IMR-90 (cell line): ENCODE results near the gene HPN. TPM values are rescaled to one million over a fixed set of nuclear protein-coding genes. Genes with fewer than 3 reads are reported as not detected.

Experiments
- ATAC-seq: fragments of 200-7000 bp; cut with Tn5 transposase; 2 replicates; pipeline ENCODE4 v1.9.1; 2020; ENCODE audit warnings: low read depth, mild to moderate bottlenecking, moderate library complexity
- BruUV-seq: library from RNA; stranded (reverse); fragments of 400-500 nt; replicated peaks from 2 replicates; lab custom pipeline; 2021; lab: Mats Ljungman, UMichigan
- CTCF ChIA-PET: fragments of 300-600 bp; formaldehyde crosslinking; extraction: SDS; loops from one replicate; lab custom pipeline; 2021; ENCODE audit warnings: antibody characterized with exemption; lab: Yijun Ruan, JAX
- POLR2A ChIA-PET: fragments of 300-600 bp; sonication (Branson Sonifier 250); formaldehyde crosslinking; loops from one replicate; lab custom pipeline; 2022; ENCODE audit warnings: antibody characterized with exemption; ENCODE audit not compliant: unreplicated experiment; lab: Charles Lee
- DNase-seq: peaks from one replicate; pipeline ENCODE4 v3.0.0; 2013
- H2AFZ ChIP-seq: replicated peaks from 2 replicates; pipeline ENCODE3; 2013; ENCODE audit warnings: low read length, mild to moderate bottlenecking; ENCODE audit not compliant: poor library complexity
- H2AK5ac ChIP-seq: 2 replicates; pipeline ENCODE4 v1.6.1; 2013; ENCODE audit warnings: low read depth, low read length, inconsistent platforms
- H2AK9ac ChIP-seq: replicated peaks from 2 replicates; pipeline ENCODE3; 2013; ENCODE audit warnings: mild to moderate bottlenecking, low read depth, low read length, moderate library complexity; ENCODE audit not compliant: poor library complexity
- H2BK120ac ChIP-seq: 2 replicates; pipeline ENCODE4 v1.6.1; 2013; ENCODE audit warnings: low read depth, low read length, inconsistent platforms
- H2BK15ac ChIP-seq: 3 replicates; pipeline ENCODE4 v1.6.1; 2013; ENCODE audit warnings: low read depth, low read length, inconsistent platforms
- H2BK20ac ChIP-seq: 2 replicates; pipeline ENCODE4 v1.6.1; 2013; ENCODE audit warnings: low read depth, mild to moderate bottlenecking, inconsistent platforms, low read length, moderate library complexity
- H2BK5ac ChIP-seq: 2 replicates; pipeline ENCODE4 v1.6.1; 2013; ENCODE audit warnings: mild to moderate bottlenecking, low read depth, low read length, inconsistent platforms; ENCODE audit not compliant: poor library complexity, severe bottlenecking
- H3K14ac ChIP-seq: replicated peaks from 2 replicates; pipeline ENCODE4 v1.6.1; 2013; ENCODE audit warnings: low read depth, low read length, inconsistent platforms
- H3K18ac ChIP-seq: 2 replicates; pipeline ENCODE4 v1.6.1; 2013; ENCODE audit warnings: low read depth, low read length, control low read depth
- H3K23ac ChIP-seq: 2 replicates; pipeline ENCODE4 v1.6.1; 2013; ENCODE audit warnings: low read depth, low read length, inconsistent platforms
- H3K27ac ChIP-seq: 2 replicates; pipeline ENCODE4 v1.5.1; 2013; ENCODE audit warnings: mild to moderate bottlenecking, control low read depth, low read length; ENCODE audit not compliant: insufficient read depth
- H3K27me3 ChIP-seq: 2 replicates; pipeline ENCODE4 v1.6.1; 2013; ENCODE audit warnings: low read length; ENCODE audit not compliant: control insufficient read depth, insufficient read depth
- H3K36me3 ChIP-seq: 2 replicates; pipeline ENCODE4 v1.6.1; 2013; ENCODE audit warnings: low read length, mixed read lengths; ENCODE audit not compliant: control insufficient read depth, insufficient read depth
- H3K4ac ChIP-seq: 2 replicates; pipeline ENCODE4 v1.6.1; 2013; ENCODE audit warnings: low read depth, low read length, inconsistent platforms
- H3K4me1 ChIP-seq: 2 replicates; pipeline ENCODE4 v1.6.1; 2013; ENCODE audit warnings: low read length, mixed read lengths; ENCODE audit not compliant: control insufficient read depth, insufficient read depth
- H3K4me2 ChIP-seq: 2 replicates; pipeline ENCODE4 v1.6.1; 2013; ENCODE audit warnings: low read depth, mild to moderate bottlenecking, control low read depth, low read length, moderate library complexity
- H3K4me3 ChIP-seq: 2 replicates; pipeline ENCODE4 v1.5.1; 2013; ENCODE audit warnings: low read depth, mild to moderate bottlenecking, control low read depth, low read length, moderate library complexity; ENCODE audit not compliant: insufficient read depth
- H3K56ac ChIP-seq: 2 replicates; pipeline ENCODE4 v1.6.1; 2013; ENCODE audit warnings: low read length, inconsistent platforms; ENCODE audit not compliant: insufficient read depth; ENCODE audit errors: extremely low read depth
- H3K79me1 ChIP-seq, 2 experiments: 2 replicates each; pipeline ENCODE4 v1.6.1; 2013; ENCODE audit warnings: low read length in 2 of 2, inconsistent platforms in 1 of 2, low read depth in 1 of 2
- H3K9ac ChIP-seq: 2 replicates; pipeline ENCODE4 v1.6.1; 2013; ENCODE audit warnings: low read depth, low read length, control low read depth
- H3K9me1 ChIP-seq: 2 replicates; pipeline ENCODE4 v1.6.1; 2013; ENCODE audit warnings: low read length, inconsistent platforms; ENCODE audit not compliant: insufficient read depth
- H3K9me3 ChIP-seq: 2 replicates; pipeline ENCODE4 v1.6.1; 2013; ENCODE audit warnings: low read length; ENCODE audit not compliant: control insufficient read depth, insufficient read depth
- H4K20me1 ChIP-seq: 2 replicates; pipeline ENCODE4 v1.6.1; 2013; ENCODE audit warnings: low read length, inconsistent platforms; ENCODE audit not compliant: insufficient read depth
- H4K5ac ChIP-seq: 2 replicates; pipeline ENCODE4 v1.6.1; 2013; ENCODE audit warnings: mild to moderate bottlenecking, low read depth, low read length, control low read depth
- H4K8ac ChIP-seq, 2 experiments: 2 replicates each; pipeline ENCODE4 v1.6.1; 2013; ENCODE audit warnings: low read depth in 2 of 2, low read length in 2 of 2, control low read depth in 1 of 2, inconsistent platforms in 1 of 2
- H4K91ac ChIP-seq: 2 replicates; pipeline ENCODE4 v1.6.1; 2013; ENCODE audit warnings: low read depth, low read length, inconsistent platforms; ENCODE audit not compliant: insufficient read depth
- CHD1 ChIP-seq: IDR thresholded peaks from 2 replicates; pipeline ENCODE4 v1.6.1; 2012; ENCODE audit warnings: low read depth, low read length, improper control_type of control experiment
- ELK1 ChIP-seq: fragments of 150-350 bp; IDR thresholded peaks from 2 replicates; pipeline ENCODE4 v1.6.1; 2016; ENCODE audit warnings: low read depth, mild to moderate bottlenecking, low read length, moderate library complexity, borderline replicate concordance
- FOS ChIP-seq: fragments of 150-350 bp; IDR thresholded peaks from 2 replicates; pipeline ENCODE4 v1.6.1; 2016; ENCODE audit warnings: low read depth, low read length
- RFX5 ChIP-seq: IDR thresholded peaks from 2 replicates; pipeline ENCODE4 v1.8.0; 2012; ENCODE audit warnings: low read depth, mild to moderate bottlenecking, low read length, moderate library complexity
- WGBS, 2 experiments: methylation state at CpG; one replicate each; pipeline versions ENCODE4 v1.1.5 to v1.1.7; 2013; ENCODE audit warnings: missing lambda C conversion rate in 2 of 2; ENCODE audit not compliant: insufficient read length in 1 of 2; ENCODE audit errors: extremely low coverage in 2 of 2; 5-methylcytosine and 5-hydroxymethylcytosine counted together
- dilution Hi-C: fragments of 300-500 bp; cut with HindIII; formaldehyde crosslinking; loops from one replicate; pipeline ENCODE4 v1.14.3; 2018; ENCODE audit warnings: low sequenced_read_pairs; ENCODE audit not compliant: unreplicated experiment
- in situ Hi-C: fragments of 300-500 bp; cut with MboI; formaldehyde crosslinking; loops from 3 replicates; pipeline ENCODE4 v1.14.3; 2019; ENCODE audit warnings: low sequenced_read_pairs, inconsistent platforms, mixed read lengths
- intact Hi-C: fragments of 100-400 bp; cut with micrococcal nuclease; formaldehyde crosslinking; loops from 2 replicates; pipeline ENCODE4 v1.10.0; 2022
- polyA plus RNA-seq, 3 experiments: library from polyadenylated mRNA; depleted of rRNA; stranded (reverse); fragments of >200 nt; gene quantifications; 2 replicates each; pipeline ENCODE4 v1.2.3, GENCODE V29; 2012; ENCODE audit warnings: low replicate concordance in 1 of 3
- total RNA-seq: library from RNA; depleted of rRNA; stranded (reverse); fragments of >200 nt; gene quantifications from 2 replicates; pipeline ENCODE4 v1.2.3, GENCODE V29; 2012

HPN gene
- total and polyA plus RNA-seq, 2 of the 4 experiments (the other 2 are of a cell fraction), result not detected

- Histone ChIP-seq H3K14ac (no peak overlapping the region), H4K91ac (no peak overlapping the region), H3K27me3 (peaks cover 1% of the 10 kb centered on the region; the same call in 1 of the 2 replicates), H2BK5ac (no peak overlapping the region), H3K18ac (no peak overlapping the region), H3K4me2 (no peak overlapping the region), H4K8ac (no peak overlapping the region), H3K4me1 (peaks cover 5% of the 10 kb centered on the region; the same call in 1 of the 2 replicates), H3K79me1 (no peaks in the 10 kb centered on the region), H2BK15ac (no peak overlapping the region), H2AK9ac (no peak overlapping the region), H3K9me1 (no peaks in the 10 kb centered on the region), H2AK5ac (no peak overlapping the region), H2AFZ (no peak overlapping the region), H3K9me3 (no peaks in the 10 kb centered on the region), H3K56ac (no peak overlapping the region), H3K4ac (no peak overlapping the region), H2BK120ac (no peak overlapping the region), H4K5ac (no peak overlapping the region), H3K9ac (no peak overlapping the region), H3K23ac (no peak overlapping the region), H3K36me3 (no peaks in the 10 kb centered on the region), H3K4me3 (no peak overlapping the region), H3K27ac (no peak overlapping the region), H4K20me1 (no peaks in the 10 kb centered on the region), H2BK20ac (no peak overlapping the region)
- intact Hi-C loops (no loop called here), in situ Hi-C loops (no loop called here), dilution Hi-C loops (no loop called here)
- ATAC-seq (no peak), DNase-seq (no peak)
- BruUV-seq, result no TSS peak
- POLR2A ChIA-PET, result interaction anchor here (0.6 kb wide), 1 partner anchor 554 kb away, joined by 3 read pairs; no protein-coding TSS in a partner anchor
- TF ChIP-seq CHD1, result no peak
- TF ChIP-seq RFX5, result no peak
- TF ChIP-seq ELK1, result no peak
- TF ChIP-seq FOS, result no peak
- CTCF ChIA-PET, result no interaction called here
- WGBS, 2 experiments, result 83% methylated on average over 5 of the region's 13 CpGs; no CpG with 5 or more reads in 1 of the 2 experiments
Measured at GRCh38 chr19:35037716-35038622, 3.6 kb upstream of the HPN start.
